ENCODE results near the gene RRP1. TPM values are rescaled to one million over a fixed set of nuclear protein-coding genes. Genes with fewer than 3 reads are reported as not detected.

RRP1 gene
- total and polyA plus RNA-seq, 2 donors (not counting 1 experiment from before 2014, with no cell fraction given), result 8.6 to 12.7 TPM

DNA sequence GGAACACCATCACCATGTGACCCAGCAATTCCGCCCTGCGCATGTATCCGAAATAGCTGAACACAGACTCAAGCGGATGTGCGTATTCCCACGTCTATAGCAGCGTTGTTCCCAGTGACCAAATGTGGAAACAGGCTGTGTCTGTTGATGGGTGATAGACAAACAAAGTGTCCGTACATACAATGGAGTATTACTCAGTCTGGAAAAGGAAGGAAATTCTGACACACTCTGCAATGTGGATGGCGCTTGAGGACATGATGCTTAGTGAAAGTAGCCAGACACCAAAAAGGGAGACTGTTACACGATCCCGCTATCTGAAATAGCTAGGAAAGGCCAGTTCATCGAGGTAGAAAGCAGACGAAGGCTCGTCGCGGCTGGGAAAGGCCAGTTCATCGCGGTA is 44.7 kb upstream of the RRP1 start:
- Histone ChIP-seq H3K4me3 (replicated peaks in 1 of 4; ENCODE audit: control extremely low read depth in 1 of 4, insufficient read depth in 1 of 4, low read depth in 3 of 4, low read length in 4 of 4) (no peak overlapping the region), H3K9me3 (ENCODE audit: control insufficient read depth, insufficient read depth, low read depth, low read length) (no peaks in the 10 kb centered on the region), H2AFZ (ENCODE audit: low read length) (no peak overlapping the region), H4K20me1 (ENCODE audit: control insufficient read depth, extremely low read depth, insufficient read depth, low read length) (no peaks in the 10 kb centered on the region), H3K4me2 (ENCODE audit: extremely low read depth, insufficient read depth, low read length) (no peak overlapping the region), H3K79me2 (ENCODE audit: control insufficient read depth, insufficient read depth, low read length) (no peaks in the 10 kb centered on the region), H3K27ac (ENCODE audit: insufficient read depth, low read length) (no peak overlapping the region), H3K36me3 (ENCODE audit: control insufficient read depth, insufficient read depth, low read length) (peaks cover 16% of the 10 kb centered on the region), H3K27me3 (ENCODE audit: control insufficient read depth, insufficient read depth, low read length) (no peaks in the 10 kb centered on the region), H3K4me1 (ENCODE audit: control insufficient read depth, extremely low read depth, insufficient read depth, low read length) (no peaks in the 10 kb centered on the region), H3K9ac (ENCODE audit: insufficient read depth, low read length) (no peak overlapping the region)
- no peak for DNase-seq (ENCODE audit: low read depth in 2 of 2)
- TF ChIP-seq, protein P1, sequence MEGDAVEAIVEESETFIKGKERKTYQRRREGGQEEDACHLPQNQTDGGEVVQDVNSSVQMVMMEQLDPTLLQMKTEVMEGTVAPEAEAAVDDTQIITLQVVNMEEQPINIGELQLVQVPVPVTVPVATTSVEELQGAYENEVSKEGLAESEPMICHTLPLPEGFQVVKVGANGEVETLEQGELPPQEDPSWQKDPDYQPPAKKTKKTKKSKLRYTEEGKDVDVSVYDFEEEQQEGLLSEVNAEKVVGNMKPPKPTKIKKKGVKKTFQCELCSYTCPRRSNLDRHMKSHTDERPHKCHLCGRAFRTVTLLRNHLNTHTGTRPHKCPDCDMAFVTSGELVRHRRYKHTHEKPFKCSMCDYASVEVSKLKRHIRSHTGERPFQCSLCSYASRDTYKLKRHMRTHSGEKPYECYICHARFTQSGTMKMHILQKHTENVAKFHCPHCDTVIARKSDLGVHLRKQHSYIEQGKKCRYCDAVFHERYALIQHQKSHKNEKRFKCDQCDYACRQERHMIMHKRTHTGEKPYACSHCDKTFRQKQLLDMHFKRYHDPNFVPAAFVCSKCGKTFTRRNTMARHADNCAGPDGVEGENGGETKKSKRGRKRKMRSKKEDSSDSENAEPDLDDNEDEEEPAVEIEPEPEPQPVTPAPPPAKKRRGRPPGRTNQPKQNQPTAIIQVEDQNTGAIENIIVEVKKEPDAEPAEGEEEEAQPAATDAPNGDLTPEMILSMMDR (conservative IDR thresholded peaks at IDR 0.05 in 1 of 2, IDR thresholded peaks at IDR 0.05 in 1 of 2; ENCODE audit: low read depth in 1 of 2, low read length in 2 of 2), result no peak
- TF ChIP-seq EZH2 (IDR thresholded peaks at IDR 0.05; ENCODE audit: low read length, missing control alignments), result no peak

DNA sequence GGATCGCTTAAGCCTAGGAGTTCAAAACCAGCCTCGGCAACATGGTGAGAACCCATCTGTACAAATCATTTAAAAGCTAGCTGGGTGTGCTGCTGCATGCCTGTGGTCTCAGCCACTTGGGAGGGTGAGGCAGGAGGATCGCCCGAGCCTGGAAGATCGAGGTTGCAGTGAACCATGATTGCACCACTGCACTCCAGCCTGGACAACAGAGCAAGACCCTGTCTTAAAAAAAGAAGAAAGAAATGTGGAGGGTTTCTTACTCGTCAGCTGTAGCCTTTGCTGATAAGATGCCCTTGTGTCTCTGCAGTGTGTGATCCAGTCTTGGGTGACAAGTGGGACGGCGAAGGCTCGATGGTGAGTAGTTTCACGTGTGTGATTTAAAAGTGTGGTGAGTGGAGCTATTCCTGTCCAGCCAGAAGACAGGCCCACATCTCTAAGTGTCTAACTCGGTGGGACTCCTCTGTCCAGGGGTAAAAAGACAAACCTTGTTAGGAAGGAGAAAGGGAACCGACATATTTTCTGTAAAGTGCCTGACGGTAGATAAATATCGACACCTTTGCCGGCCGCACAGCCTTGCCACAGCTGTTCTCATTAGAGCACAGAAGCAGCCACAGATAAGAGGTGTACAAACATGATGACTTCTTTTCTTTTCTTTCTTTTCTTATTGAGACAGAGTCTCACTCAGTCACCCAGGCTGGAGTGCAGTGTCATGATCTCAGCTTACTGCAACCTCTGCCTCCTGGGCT is 43.4 kb upstream of the RRP1 start:
- Histone ChIP-seq H3K36me3 (ENCODE audit: control insufficient read depth, insufficient read depth, low read length) (peaks cover 19% of the 10 kb centered on the region), H2AFZ (ENCODE audit: low read length) (no peak overlapping the region), H3K4me2 (ENCODE audit: extremely low read depth, insufficient read depth, low read length) (no peak overlapping the region), H3K4me1 (ENCODE audit: control insufficient read depth, extremely low read depth, insufficient read depth, low read length) (no peaks in the 10 kb centered on the region), H3K27me3 (ENCODE audit: control insufficient read depth, insufficient read depth, low read length) (no peaks in the 10 kb centered on the region), H3K9me3 (ENCODE audit: control insufficient read depth, insufficient read depth, low read depth, low read length) (no peaks in the 10 kb centered on the region), H3K9ac (ENCODE audit: insufficient read depth, low read length) (no peak overlapping the region), H3K79me2 (ENCODE audit: control insufficient read depth, insufficient read depth, low read length) (no peaks in the 10 kb centered on the region), H4K20me1 (ENCODE audit: control insufficient read depth, extremely low read depth, insufficient read depth, low read length) (no peaks in the 10 kb centered on the region), H3K4me3 (replicated peaks in 1 of 4; ENCODE audit: control extremely low read depth in 1 of 4, insufficient read depth in 1 of 4, low read depth in 3 of 4, low read length in 4 of 4) (no peak overlapping the region), H3K27ac (ENCODE audit: insufficient read depth, low read length) (no peak overlapping the region)
- no peak for TF ChIP-seq EZH2 (IDR thresholded peaks at IDR 0.05; ENCODE audit: low read length, missing control alignments)
- TF ChIP-seq, protein P1 (conservative IDR thresholded peaks at IDR 0.05 in 1 of 2, IDR thresholded peaks at IDR 0.05 in 1 of 2; ENCODE audit: low read depth in 1 of 2, low read length in 2 of 2), result no peak
- DNase-seq (ENCODE audit: low read depth in 2 of 2), result no peak

DNA sequence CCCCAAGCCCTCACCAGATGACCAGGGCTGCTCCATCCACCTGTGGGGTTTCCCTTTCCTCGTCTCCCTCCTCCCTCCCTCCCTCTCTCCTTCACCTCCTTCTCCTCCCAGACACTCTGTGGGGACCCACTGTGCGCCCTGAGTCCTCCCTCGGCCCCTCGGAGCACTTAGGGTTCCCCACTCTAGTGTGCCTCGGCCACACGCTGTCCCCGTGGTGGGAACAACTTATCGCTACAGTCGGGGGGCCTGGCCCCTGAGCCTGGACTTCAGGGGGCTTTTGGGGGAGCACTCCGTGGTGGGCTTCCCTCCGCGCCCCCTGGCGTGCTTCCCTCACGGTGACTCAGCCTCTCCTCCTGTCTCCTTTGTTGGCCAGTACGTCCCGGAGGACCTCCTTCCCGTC is 40.8 kb upstream of the RRP1 start:
- Histone ChIP-seq H2AFZ (ENCODE audit: low read length) (no peak overlapping the region), H3K9ac (ENCODE audit: insufficient read depth, low read length) (no peak overlapping the region), H3K4me2 (ENCODE audit: extremely low read depth, insufficient read depth, low read length) (no peak overlapping the region), H3K79me2 (ENCODE audit: control insufficient read depth, insufficient read depth, low read length) (no peaks in the 10 kb centered on the region), H3K36me3 (ENCODE audit: control insufficient read depth, insufficient read depth, low read length) (peaks cover 25% of the 10 kb centered on the region), H4K20me1 (ENCODE audit: control insufficient read depth, extremely low read depth, insufficient read depth, low read length) (no peaks in the 10 kb centered on the region), H3K4me1 (ENCODE audit: control insufficient read depth, extremely low read depth, insufficient read depth, low read length) (no peaks in the 10 kb centered on the region), H3K27ac (ENCODE audit: insufficient read depth, low read length) (no peak overlapping the region), H3K27me3 (ENCODE audit: control insufficient read depth, insufficient read depth, low read length) (no peaks in the 10 kb centered on the region), H3K9me3 (ENCODE audit: control insufficient read depth, insufficient read depth, low read depth, low read length) (no peaks in the 10 kb centered on the region), H3K4me3 (replicated peaks in 1 of 4; ENCODE audit: control extremely low read depth in 1 of 4, insufficient read depth in 1 of 4, low read depth in 3 of 4, low read length in 4 of 4) (no peak overlapping the region)
- TF ChIP-seq, protein P1 (conservative IDR thresholded peaks at IDR 0.05 in 1 of 2, IDR thresholded peaks at IDR 0.05 in 1 of 2; ENCODE audit: low read depth in 1 of 2, low read length in 2 of 2), result no peak
- TF ChIP-seq EZH2 (IDR thresholded peaks at IDR 0.05; ENCODE audit: low read length, missing control alignments), result no peak
- no peak for DNase-seq (ENCODE audit: low read depth in 2 of 2)

Measured in fibroblast of lung (primary cell).